ENCODE results near the gene TAS2R1. TPM values are rescaled to one million over a fixed set of nuclear protein-coding genes. Genes with fewer than 3 reads are reported as not detected.

Gene TAS2R1
- total and polyA plus RNA-seq, 2 donors (not counting 1 experiment from before 2014, with no cell fraction given) = not detected

- no peak for TF ChIP-seq EZH2 (IDR thresholded peaks at IDR 0.05; ENCODE audit: borderline replicate concordance, insufficient read depth, low read depth, low read length, poor library complexity, severe bottlenecking)
- TF ChIP-seq, protein P1, sequence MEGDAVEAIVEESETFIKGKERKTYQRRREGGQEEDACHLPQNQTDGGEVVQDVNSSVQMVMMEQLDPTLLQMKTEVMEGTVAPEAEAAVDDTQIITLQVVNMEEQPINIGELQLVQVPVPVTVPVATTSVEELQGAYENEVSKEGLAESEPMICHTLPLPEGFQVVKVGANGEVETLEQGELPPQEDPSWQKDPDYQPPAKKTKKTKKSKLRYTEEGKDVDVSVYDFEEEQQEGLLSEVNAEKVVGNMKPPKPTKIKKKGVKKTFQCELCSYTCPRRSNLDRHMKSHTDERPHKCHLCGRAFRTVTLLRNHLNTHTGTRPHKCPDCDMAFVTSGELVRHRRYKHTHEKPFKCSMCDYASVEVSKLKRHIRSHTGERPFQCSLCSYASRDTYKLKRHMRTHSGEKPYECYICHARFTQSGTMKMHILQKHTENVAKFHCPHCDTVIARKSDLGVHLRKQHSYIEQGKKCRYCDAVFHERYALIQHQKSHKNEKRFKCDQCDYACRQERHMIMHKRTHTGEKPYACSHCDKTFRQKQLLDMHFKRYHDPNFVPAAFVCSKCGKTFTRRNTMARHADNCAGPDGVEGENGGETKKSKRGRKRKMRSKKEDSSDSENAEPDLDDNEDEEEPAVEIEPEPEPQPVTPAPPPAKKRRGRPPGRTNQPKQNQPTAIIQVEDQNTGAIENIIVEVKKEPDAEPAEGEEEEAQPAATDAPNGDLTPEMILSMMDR (IDR thresholded peaks at IDR 0.05) = no peak
- no peak overlapping the region for H2AFZ ChIP-seq (ENCODE audit: insufficient read depth, low read depth, low read length, poor library complexity, severe bottlenecking)
- H3K4me1 ChIP-seq (ENCODE audit: control insufficient read depth in 2 of 2, insufficient read depth in 2 of 2, low read length in 2 of 2) = no peaks in the 10 kb centered on the region
- no peak overlapping the region for H3K4me2 ChIP-seq (replicated peaks; ENCODE audit: low read depth, low read length, poor library complexity, severe bottlenecking)
- H3K9me3 Mint-ChIP-seq (ENCODE audit: insufficient read depth) = no peaks in the 10 kb centered on the region
- no peaks in the 10 kb centered on the region for H3K27me3 Mint-ChIP-seq
- H4K20me1 ChIP-seq (ENCODE audit: control insufficient read depth, insufficient read depth, low read length, poor library complexity, severe bottlenecking) = no peaks in the 10 kb centered on the region
- 12% methylated on average over 3 of the region's 4 CpGs for WGBS (ENCODE audit: insufficient coverage)
- no peaks in the 10 kb centered on the region for H3K79me2 ChIP-seq (ENCODE audit: control insufficient read depth, insufficient read depth, low read length)
- H3K9ac ChIP-seq (ENCODE audit: low read length) = no peak overlapping the region
- POLR2A ChIA-PET = no interaction called here
- CTCF ChIA-PET = no interaction called here
- peaks cover 0 to 4% (median 0%) of the 10 kb centered on the region in 3 donors for H3K9me3 ChIP-seq (ENCODE audit: control extremely low read depth in 1 of 3, control insufficient read depth in 2 of 3, insufficient read depth in 1 of 3, low read length in 2 of 3)
- H3K4me1 Mint-ChIP-seq = no peaks in the 10 kb centered on the region
- no peaks in the 10 kb centered on the region for H3K27me3 ChIP-seq (replicated peaks in 1 of 4; ENCODE audit: control extremely low read depth in 1 of 4, control insufficient read depth in 3 of 4, insufficient read depth in 4 of 4, low read length in 3 of 4)
- ATAC-seq (ENCODE audit: low read depth) (no peak), DNase-seq (no peak)
- no peak overlapping the region for H3K27ac Mint-ChIP-seq
- no peaks in the 10 kb centered on the region for H3K36me3 ChIP-seq (replicated peaks in 1 of 2; ENCODE audit: control extremely low read depth in 1 of 2, control insufficient read depth in 1 of 2, extremely low read depth in 1 of 2, insufficient read depth in 2 of 2, low read length in 1 of 2)
- H3K4me3 ChIP-seq (ENCODE audit: control extremely low read depth in 1 of 5, extremely low read depth in 1 of 5, insufficient read depth in 1 of 5, low read depth in 2 of 5, low read length in 4 of 5) = no peak overlapping the region
- intact Hi-C loops (cut with micrococcal nuclease) = no loop called here
- no peak overlapping the region for H3K27ac ChIP-seq (ENCODE audit: low read length in 2 of 2)
- no peak overlapping the region for H3K4me3 Mint-ChIP-seq
These were observed 33.3 kb downstream of the TAS2R1 start for GRCh38 chr5:9596824-9597223.

GRCh38 chr5:9596171-9596780 lies 33.9 kb downstream of the TAS2R1 start:
- DNase-seq (no peak), ATAC-seq (ENCODE audit: low read depth) (no peak)
- Histone ChIP-seq H3K4me1 (ENCODE audit: control insufficient read depth in 2 of 2, insufficient read depth in 2 of 2, low read length in 2 of 2) (no peaks in the 10 kb centered on the region), H3K79me2 (ENCODE audit: control insufficient read depth, insufficient read depth, low read length) (no peaks in the 10 kb centered on the region), H3K4me3 (ENCODE audit: control extremely low read depth in 1 of 5, extremely low read depth in 1 of 5, insufficient read depth in 1 of 5, low read depth in 2 of 5, low read length in 4 of 5) (no peak overlapping the region), H3K9me3 (ENCODE audit: control extremely low read depth in 1 of 3, control insufficient read depth in 2 of 3, insufficient read depth in 1 of 3, low read length in 2 of 3) (peaks cover 0 to under 1% (median 0%) of the 10 kb centered on the region in 3 donors), H3K36me3 (replicated peaks in 1 of 2; ENCODE audit: control extremely low read depth in 1 of 2, control insufficient read depth in 1 of 2, extremely low read depth in 1 of 2, insufficient read depth in 2 of 2, low read length in 1 of 2) (no peaks in the 10 kb centered on the region), H3K27ac (ENCODE audit: low read length in 2 of 2) (no peak overlapping the region), H3K27me3 (replicated peaks in 1 of 4; ENCODE audit: control extremely low read depth in 1 of 4, control insufficient read depth in 3 of 4, insufficient read depth in 4 of 4, low read length in 3 of 4) (no peaks in the 10 kb centered on the region), H3K9ac (ENCODE audit: low read length) (no peak overlapping the region), H2AFZ (ENCODE audit: insufficient read depth, low read depth, low read length, poor library complexity, severe bottlenecking) (no peak overlapping the region), H3K4me2 (replicated peaks; ENCODE audit: low read depth, low read length, poor library complexity, severe bottlenecking) (no peak overlapping the region), H4K20me1 (ENCODE audit: control insufficient read depth, insufficient read depth, low read length, poor library complexity, severe bottlenecking) (no peaks in the 10 kb centered on the region)
- TF ChIP-seq, protein P1 (IDR thresholded peaks at IDR 0.05) = no peak
- no peak for TF ChIP-seq EZH2 (IDR thresholded peaks at IDR 0.05; ENCODE audit: borderline replicate concordance, insufficient read depth, low read depth, low read length, poor library complexity, severe bottlenecking)
- intact Hi-C loops (cut with micrococcal nuclease) = no loop called here
- ChIA-PET CTCF (no interaction called here), POLR2A (no interaction called here)
- H3K9me3 Mint-ChIP-seq (ENCODE audit: insufficient read depth) = no peaks in the 10 kb centered on the region
- no peaks in the 10 kb centered on the region for H3K4me1 Mint-ChIP-seq
- no peak overlapping the region for H3K27ac Mint-ChIP-seq
- H3K4me3 Mint-ChIP-seq = no peak overlapping the region
- H3K27me3 Mint-ChIP-seq = no peaks in the 10 kb centered on the region
- WGBS (ENCODE audit: insufficient coverage) = 53% methylated on average over 2 of the region's 6 CpGs
